GM19035 (cell line): ENCODE measurements around the gene ATP6V0D1.
A peak's percentile ranks its signal among the peaks of the same experiment; 100 is the strongest.
"Not testable (repeated sequence)": the region's sequence is repeated elsewhere in the genome, so short reads cannot be mapped to it uniquely, and the experiment has no call there.

Experiments
- ATAC-seq: cut with Tn5 transposase; IDR thresholded peaks from one replicate; pipeline ENCODE4 v1.9.1; 2021; ENCODE audit not compliant: unreplicated experiment

ATP6V0D1 gene

GRCh38 chr16:67480833-67481560, at the start of gene ATP6V0D1:
Gene ATP6V0D1 (minus strand): TSS chr16:67481157. CDS start chr16:67481086, 71 bp downstream.
- ATAC-seq: peak; percentile 90

- no peak for ATAC-seq
Measured at GRCh38 chr16:67530013-67530939, 49.3 kb upstream of the ATP6V0D1 start.

GRCh38 chr16:67529582-67530012, 48.6 kb upstream of the ATP6V0D1 start:
- no peak for ATAC-seq

GRCh38 chr16:67528870-67529581, 48.1 kb upstream of the ATP6V0D1 start:
- ATAC-seq: no peak

- no peak for ATAC-seq
Measured at GRCh38 chr16:67528222-67528869, 47.4 kb upstream of the ATP6V0D1 start, which contains the start of gene RIPOR1. Gene RIPOR1 (plus strand): TSS chr16:67528829. CDS start chr16:67538447, 9,618 bp downstream.

- ATAC-seq: no peak
Measured at GRCh38 chr16:67526149-67526791, 45.3 kb upstream of the ATP6V0D1 start.

GRCh38 chr16:67525176-67525860, 44.4 kb upstream of the ATP6V0D1 start:
- no peak for ATAC-seq

- peak; percentile 76 for ATAC-seq
Measured at GRCh38 chr16:67521095-67521804, 40.3 kb upstream of the ATP6V0D1 start.

- no peak for ATAC-seq
Measured at GRCh38 chr16:67519242-67519641, 38.3 kb upstream of the ATP6V0D1 start.

- ATAC-seq: no peak
Measured at GRCh38 chr16:67518676-67519075, 37.7 kb upstream of the ATP6V0D1 start.

GRCh38 chr16:67517661-67518423, 36.9 kb upstream of the ATP6V0D1 start:
- no peak for ATAC-seq

GRCh38 chr16:67517155-67517445, 36.1 kb upstream of the ATP6V0D1 start:
- no peak for ATAC-seq

- no peak for ATAC-seq
Measured at GRCh38 chr16:67516296-67517154, 35.6 kb upstream of the ATP6V0D1 start.

GRCh38 chr16:67514382-67514828, 33.4 kb upstream of the ATP6V0D1 start:
- ATAC-seq: no peak

- not testable (repeated sequence) for ATAC-seq
Measured at GRCh38 chr16:67513892-67514291, 32.9 kb upstream of the ATP6V0D1 start.

GRCh38 chr16:67509016-67509415, 28.1 kb upstream of the ATP6V0D1 start:
- no peak for ATAC-seq

GRCh38 chr16:67506468-67506867, 25.5 kb upstream of the ATP6V0D1 start:
- no peak for ATAC-seq
